Lung (tissue), 12 donors: ENCODE results near the gene CRMP1. TPM values are rescaled to one million over a fixed set of nuclear protein-coding genes. Genes with fewer than 3 reads are reported as not detected.

ENCODE experiments used
- ATAC-seq: fragments of 200-7000 bp; cut with Tn5 transposase; one replicate; pipeline ENCODE4 v1.9.1; 2020; ENCODE audit warnings: moderate number of reproducible peaks; ENCODE audit not compliant: insufficient read depth, low FRiP score
- DNase-seq, 3 donors: peaks; one replicate each; pipeline ENCODE4 v3.0.0-alpha.2; 2013 to 2017
- H3K27ac ChIP-seq, 2 donors: one replicate each; pipeline ENCODE4 v1.5.1; 2013; ENCODE audit warnings: mild to moderate bottlenecking in 2 of 2, moderate library complexity in 2 of 2, control low read depth in 1 of 2, inconsistent platforms in 1 of 2, low read depth in 1 of 2, low read length in 1 of 2
- H3K27me3 ChIP-seq, 3 donors: one replicate each; pipeline ENCODE4 v1.5.1; 2013; ENCODE audit warnings: low read length in 2 of 3; ENCODE audit not compliant: control insufficient read depth in 3 of 3, insufficient read depth in 3 of 3
- H3K36me3 ChIP-seq, 4 donors: one replicate each; pipeline ENCODE4 v1.5.1; 2013; ENCODE audit warnings: low read length in 4 of 4, mild to moderate bottlenecking in 1 of 4, moderate library complexity in 1 of 4; ENCODE audit not compliant: control insufficient read depth in 4 of 4, insufficient read depth in 4 of 4
- H3K4me1 ChIP-seq, 5 donors: one replicate each; pipeline ENCODE4 v1.5.1; 2013; ENCODE audit warnings: low read length in 5 of 5, mild to moderate bottlenecking in 2 of 5, moderate library complexity in 1 of 5; ENCODE audit not compliant: control insufficient read depth in 5 of 5, insufficient read depth in 5 of 5
- H3K4me3 ChIP-seq: one replicate; pipeline ENCODE4 v1.5.1; 2013; ENCODE audit warnings: mild to moderate bottlenecking, control low read depth, moderate library complexity
- H3K9ac ChIP-seq, 2 donors: one replicate each; pipeline ENCODE4 v1.5.1; 2013; ENCODE audit warnings: low read length in 2 of 2, control low read depth in 1 of 2; ENCODE audit not compliant: insufficient read depth in 1 of 2
- H3K9me3 ChIP-seq, 4 donors: one replicate each; pipeline ENCODE4 v1.5.1; 2013; ENCODE audit warnings: low read length in 3 of 4, mild to moderate bottlenecking in 1 of 4, moderate library complexity in 1 of 4; ENCODE audit not compliant: control insufficient read depth in 4 of 4, insufficient read depth in 3 of 4
- WGBS, 2 donors: extraction: QIAGEN DNeasy Blood & Tissue Kit; methylation state at CpG; one replicate each; pipeline ENCODE4 v1.1.7; 2013; 5-methylcytosine and 5-hydroxymethylcytosine counted together
- polyA plus RNA-seq, 2 donors: library from polyadenylated mRNA; stranded (reverse); fragments of 200-250 nt; gene quantifications; one replicate each; pipeline ENCODE4 v1.2.1, GENCODE V29; 2013
- total RNA-seq, 2 donors: library from RNA; depleted of rRNA in 1 of 2; stranded (reverse); fragments of >200 nt in 1 of 2; gene quantifications; one replicate each; pipeline ENCODE4 v1.2.1, GENCODE V29; 2014 to 2021
- TF ChIP-seq, protein P1 (sequence below): IDR thresholded peaks from 2 replicates; pipeline ENCODE4 v1.5.1; 2012; ENCODE audit warnings: mild to moderate bottlenecking; ENCODE audit errors: control extremely low read depth, extremely low read depth
- donor health status: control.
- donor health status: control.
- donor health status: Bipolar disorder and iron deficiency.
- donor health status: healthy.
- donor health status: DM: yes; HTN: yes; CAD: no.

The CRMP1 gene
- total and polyA plus RNA-seq, 4 donors: 2.1 to 24.4 (median 4.6) TPM

GRCh38 chr4:5917672-5918071 is 24.8 kb upstream of the CRMP1 start:
- Histone ChIP-seq H3K36me3 (no peaks in the 10 kb centered on the region), H3K27ac (no peak overlapping the region), H3K4me1 (no peaks in the 10 kb centered on the region), H3K9me3 (peaks cover 0 to 11% (median under 1%) of the 10 kb centered on the region in 4 donors), H3K9ac (no peak overlapping the region), H3K4me3 (no peak overlapping the region), H3K27me3 (peaks cover 0 to 9% (median 4%) of the 10 kb centered on the region in 3 donors)
- DNase-seq (no peak), ATAC-seq (no peak)
- WGBS, 2 donors: 65 to 77% methylated on average over 11 of the region's 11 CpGs
- TF ChIP-seq, protein P1, sequence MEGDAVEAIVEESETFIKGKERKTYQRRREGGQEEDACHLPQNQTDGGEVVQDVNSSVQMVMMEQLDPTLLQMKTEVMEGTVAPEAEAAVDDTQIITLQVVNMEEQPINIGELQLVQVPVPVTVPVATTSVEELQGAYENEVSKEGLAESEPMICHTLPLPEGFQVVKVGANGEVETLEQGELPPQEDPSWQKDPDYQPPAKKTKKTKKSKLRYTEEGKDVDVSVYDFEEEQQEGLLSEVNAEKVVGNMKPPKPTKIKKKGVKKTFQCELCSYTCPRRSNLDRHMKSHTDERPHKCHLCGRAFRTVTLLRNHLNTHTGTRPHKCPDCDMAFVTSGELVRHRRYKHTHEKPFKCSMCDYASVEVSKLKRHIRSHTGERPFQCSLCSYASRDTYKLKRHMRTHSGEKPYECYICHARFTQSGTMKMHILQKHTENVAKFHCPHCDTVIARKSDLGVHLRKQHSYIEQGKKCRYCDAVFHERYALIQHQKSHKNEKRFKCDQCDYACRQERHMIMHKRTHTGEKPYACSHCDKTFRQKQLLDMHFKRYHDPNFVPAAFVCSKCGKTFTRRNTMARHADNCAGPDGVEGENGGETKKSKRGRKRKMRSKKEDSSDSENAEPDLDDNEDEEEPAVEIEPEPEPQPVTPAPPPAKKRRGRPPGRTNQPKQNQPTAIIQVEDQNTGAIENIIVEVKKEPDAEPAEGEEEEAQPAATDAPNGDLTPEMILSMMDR: no peak

DNA sequence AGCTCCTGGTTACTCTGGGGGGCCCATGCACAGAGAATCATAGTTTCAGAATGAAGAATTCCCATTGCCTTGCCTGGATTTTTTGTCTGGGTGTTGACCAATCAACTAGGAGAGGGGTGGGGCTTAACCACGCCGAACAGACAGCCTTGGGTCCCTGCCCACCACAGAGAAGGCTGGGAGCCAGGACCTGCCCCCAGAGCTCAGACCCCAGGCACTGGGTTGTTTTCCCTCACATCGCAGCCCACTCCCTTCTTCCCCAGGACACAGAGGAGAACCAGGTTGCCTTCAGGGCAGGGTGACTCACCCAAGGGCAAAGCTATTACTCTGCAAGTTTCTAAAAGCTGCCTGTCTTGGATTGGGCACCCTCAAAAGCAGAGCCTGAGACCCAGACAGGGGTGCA is 23.3 kb upstream of the CRMP1 start:
- ATAC-seq: no peak
- DNase-seq: no peak
- H3K4me3 ChIP-seq: no peak overlapping the region
- no peak overlapping the region for H3K27ac ChIP-seq
- H3K9me3 ChIP-seq: peaks cover 0 to 9% (median under 1%) of the 10 kb centered on the region in 4 donors
- 69 to 89% methylated on average over 3 of the region's 3 CpGs for WGBS, 2 donors
- H3K4me1 ChIP-seq: no peaks in the 10 kb centered on the region
- H3K36me3 ChIP-seq: no peaks in the 10 kb centered on the region
- TF ChIP-seq, protein P1: no peak
- peaks cover 0 to 7% (median 1%) of the 10 kb centered on the region in 3 donors for H3K27me3 ChIP-seq
- no peak overlapping the region for H3K9ac ChIP-seq

GRCh38 chr4:5913454-5913853 is 20.6 kb upstream of the CRMP1 start:
- WGBS, 2 donors: 87 to 90% methylated on average over 7 of the region's 7 CpGs
- no peak for ATAC-seq

More at GRCh38 chr4:5913454-5913853, 20.6 kb upstream of the CRMP1 start:
- Histone ChIP-seq H3K9me3 (peaks cover 0 to 14% (median 2%) of the 10 kb centered on the region in 4 donors), H3K4me1 (peaks cover 0 to 2% (median 0%) of the 10 kb centered on the region in 5 donors), H3K36me3 (no peaks in the 10 kb centered on the region), H3K27ac (no peak overlapping the region), H3K4me3 (no peak overlapping the region), H3K27me3 (peaks cover 0 to 5% (median 0%) of the 10 kb centered on the region in 3 donors), H3K9ac (no peak overlapping the region)
- TF ChIP-seq, protein P1: no peak
- DNase-seq: no peak
